ENCODE measurements around the gene SYNJ2.

Gene SYNJ2

GRCh38 chr6:157999168-158000051 lies 17.7 kb downstream of the SYNJ2 start:
- no peak for DNase-seq

GRCh38 chr6:158000530-158001307 lies 19.1 kb downstream of the SYNJ2 start:
- DNase-seq = no peak

GRCh38 chr6:158002249-158002950 lies 20.7 kb downstream of the SYNJ2 start:
- no peak for DNase-seq

GRCh38 chr6:158002951-158003853 lies 21.5 kb downstream of the SYNJ2 start:
- DNase-seq = peak; percentile 67

GRCh38 chr6:158003910-158004700 lies 22.4 kb downstream of the SYNJ2 start:
- DNase-seq = no peak

GRCh38 chr6:158004701-158005095 lies 23.0 kb downstream of the SYNJ2 start:
- DNase-seq = no peak

GRCh38 chr6:158005626-158006180 lies 24.0 kb downstream of the SYNJ2 start:
- DNase-seq = no peak

- no peak for DNase-seq
Measured at GRCh38 chr6:158006331-158006730, 24.7 kb downstream of the SYNJ2 start.

GRCh38 chr6:158006821-158007570 lies 25.3 kb downstream of the SYNJ2 start:
- DNase-seq = no peak

- no peak for DNase-seq
Measured at GRCh38 chr6:158008864-158009113, 27.1 kb downstream of the SYNJ2 start.

- DNase-seq = peak; percentile 54
Measured at GRCh38 chr6:158009114-158009891, 27.6 kb downstream of the SYNJ2 start.

- DNase-seq = no peak
Measured at GRCh38 chr6:158009935-158010585, 28.4 kb downstream of the SYNJ2 start.

GRCh38 chr6:158010591-158011477 lies 29.2 kb downstream of the SYNJ2 start:
- no peak for DNase-seq

GRCh38 chr6:158011478-158011920 lies 29.8 kb downstream of the SYNJ2 start:
- no peak for DNase-seq

GRCh38 chr6:158011980-158012566 lies 30.4 kb downstream of the SYNJ2 start:
- DNase-seq = no peak

- DNase-seq = no peak
Measured at GRCh38 chr6:158013904-158014504, 32.3 kb downstream of the SYNJ2 start.

GRCh38 chr6:158014505-158015187 lies 33.0 kb downstream of the SYNJ2 start:
- no peak for DNase-seq

Data from activated CD4-positive, alpha-beta T cell treated with anti-CD3 and anti-CD28 coated beads for 48 hours (primary cell).